GM12878 (cell line): Measurements from ENCODE around the gene TLCD5.

Experiments used
- BCL11A ChIP-seq: IDR thresholded peaks from 2 replicates; pipeline ENCODE4 v1.6.1; 2011; ENCODE audit warnings: low read depth, low read length
- CTCF ChIP-seq, 3 experiments: IDR thresholded peaks in 2 of 3; conservative IDR thresholded peaks in 1 of 3; 2 replicates each; pipeline ENCODE4 v1.5.1; 2011; ENCODE audit warnings: low read depth in 3 of 3, low read length in 3 of 3, mild to moderate bottlenecking in 3 of 3, control low read depth in 2 of 3, moderate library complexity in 2 of 3, inconsistent platforms in 1 of 3, mixed read lengths in 1 of 3; ENCODE audit not compliant: control insufficient read depth in 2 of 3, insufficient read depth in 1 of 3; ENCODE audit errors: extremely low read depth in 1 of 3
- NFIC ChIP-seq: IDR thresholded peaks from 2 replicates; pipeline ENCODE4 v1.6.1; 2012; ENCODE audit warnings: low read depth, mild to moderate bottlenecking, inconsistent platforms, low read length, moderate library complexity
- NFXL1 ChIP-seq: fragments of 450-650 bp; IDR thresholded peaks from 2 replicates; pipeline ENCODE4 v1.6.1; 2017; ENCODE audit warnings: antibody characterized with exemption, mild to moderate bottlenecking, borderline replicate concordance
- NRF1 ChIP-seq: conservative IDR thresholded peaks from 2 replicates; pipeline ENCODE4 v1.6.1; 2011; ENCODE audit warnings: mild to moderate bottlenecking, low read depth, low read length, improper control_type of control experiment
- POLR2A ChIP-seq: IDR thresholded peaks from 2 replicates; pipeline ENCODE4 v1.6.1; 2011; ENCODE audit warnings: low read depth, mild to moderate bottlenecking, low read length
- TAF1 ChIP-seq: IDR thresholded peaks from 2 replicates; pipeline ENCODE4 v1.6.1; 2011; ENCODE audit warnings: mild to moderate bottlenecking, low read depth, low read length, borderline replicate concordance
- ZNF274 ChIP-seq: IDR thresholded peaks from one replicate; pipeline ENCODE4 v1.8.0; 2011; ENCODE audit not compliant: insufficient read length, insufficient read depth
- ZSCAN29 ChIP-seq: fragments of 450-650 bp; IDR thresholded peaks from 2 replicates; pipeline ENCODE4 v1.6.1; 2017; ENCODE audit warnings: mild to moderate bottlenecking, moderate library complexity

GRCh38 chr11:120288021-120288420, 37.1 kb upstream of the TLCD5 start:
- TF ChIP-seq ZNF274 (no peak), CTCF (IDR thresholded peaks at IDR 0.05 in 2 of 3, conservative IDR thresholded peaks at IDR 0.05 in 1 of 3; ENCODE audit: control insufficient read depth in 2 of 3, extremely low read depth in 1 of 3, insufficient read depth in 1 of 3, low read depth in 3 of 3, low read length in 3 of 3) (no peak), NFIC (no peak), NFXL1 (no peak), TAF1 (no peak), NRF1 (no peak), ZSCAN29 (no peak), BCL11A (no peak), POLR2A (no peak)
